SW 1271 (cell line): Measurements from ENCODE around the gene FAM184A.
A peak's percentile ranks its signal among the peaks of the same experiment; 100 is the strongest.
"Not testable (repeated sequence)": the region's sequence is repeated elsewhere in the genome, so short reads cannot be mapped to it uniquely, and the experiment has no call there.

Experiments used
- DNase-seq, 2 experiments: peaks; one replicate each; lab custom pipeline; 2025; lab: John Stamatoyannopoulos, UW

The FAM184A gene

DNA sequence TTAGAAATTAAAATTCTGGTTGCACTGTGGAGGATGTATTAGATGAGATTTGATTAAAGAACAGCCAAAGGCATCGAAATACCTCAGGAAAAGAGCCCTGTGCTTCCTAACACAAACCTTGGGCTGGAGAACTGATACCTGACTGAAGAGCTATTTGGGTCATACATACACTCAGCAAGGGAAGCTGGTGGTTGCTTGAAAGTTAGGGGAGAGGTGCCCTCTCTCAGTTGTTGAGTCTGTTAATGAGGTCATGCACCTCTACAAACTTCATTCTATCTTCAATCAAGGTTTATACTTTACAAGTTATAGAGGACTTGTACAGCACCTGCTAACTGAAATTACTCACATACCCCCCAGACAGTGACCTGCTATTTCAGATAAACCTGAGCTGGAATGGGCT is 25.5 kb downstream of the FAM184A start:
- DNase-seq = no peak

DNA sequence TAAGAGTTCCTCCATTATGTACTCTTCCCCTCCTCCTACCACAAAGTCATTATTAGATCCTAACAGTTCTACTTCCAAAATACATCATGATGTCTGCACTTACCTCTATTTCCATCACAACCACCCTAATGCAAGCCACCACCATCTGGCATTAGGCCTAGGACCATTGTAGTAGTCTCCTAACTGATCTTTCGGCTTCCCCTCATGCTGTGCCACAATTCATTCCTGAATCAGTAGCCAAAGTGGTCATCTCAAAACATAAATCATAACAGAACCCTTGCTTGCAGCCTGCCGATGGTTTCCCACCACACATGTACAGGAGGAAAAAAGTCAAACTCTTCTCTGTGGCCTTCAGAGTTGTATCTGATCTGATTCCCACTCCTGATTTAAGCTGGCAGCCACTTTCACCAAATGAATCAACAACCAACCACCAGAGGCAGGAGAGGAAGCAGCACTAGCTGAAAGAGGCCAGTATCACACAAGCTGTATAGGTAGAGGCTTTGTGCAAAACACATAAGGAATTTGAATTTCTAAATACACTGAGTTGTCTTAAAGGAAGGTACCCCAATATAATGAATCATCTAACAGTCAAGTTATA is 26.1 kb downstream of the FAM184A start:
- DNase-seq = peak in 1 of 2 experiments; percentile 6

DNA sequence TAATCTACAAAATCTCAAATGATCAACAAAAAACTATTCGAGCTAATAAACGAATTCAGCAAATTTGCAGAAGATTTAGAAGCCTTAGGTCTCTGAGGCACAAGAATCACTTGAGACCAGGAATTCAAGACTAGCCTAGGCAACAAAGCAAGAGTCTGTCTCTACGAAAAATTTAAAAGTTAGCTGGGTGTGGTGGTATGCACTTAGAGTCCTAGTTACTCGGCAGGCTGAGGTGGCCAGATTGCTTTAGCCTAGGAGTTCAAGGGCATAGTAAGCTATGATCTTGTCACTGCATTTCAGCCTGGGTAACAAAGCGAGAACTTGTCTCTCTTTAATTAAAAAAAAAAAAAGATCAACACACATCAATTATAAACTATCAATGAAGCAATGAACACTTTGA is 34.2 kb downstream of the FAM184A start:
- no peak for DNase-seq

DNA sequence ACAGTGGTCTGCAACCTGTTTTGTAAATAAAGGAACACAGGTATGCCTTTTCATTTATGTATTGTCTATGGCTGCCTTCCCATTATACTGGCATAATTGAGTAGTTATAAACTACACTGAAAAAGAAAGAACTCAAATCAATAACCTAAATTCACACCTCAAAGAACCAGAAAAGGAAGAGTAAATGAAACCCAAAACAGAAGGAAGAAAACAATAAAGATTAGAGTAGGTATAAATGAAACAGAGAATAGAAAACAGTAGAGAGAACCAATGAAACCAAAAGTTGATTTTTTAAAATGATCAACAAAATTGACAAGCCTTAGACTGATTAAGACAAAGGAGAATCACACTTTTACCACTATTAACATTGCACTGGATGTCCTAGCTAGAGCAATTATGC is 34.7 kb downstream of the FAM184A start:
- DNase-seq = no peak

DNA sequence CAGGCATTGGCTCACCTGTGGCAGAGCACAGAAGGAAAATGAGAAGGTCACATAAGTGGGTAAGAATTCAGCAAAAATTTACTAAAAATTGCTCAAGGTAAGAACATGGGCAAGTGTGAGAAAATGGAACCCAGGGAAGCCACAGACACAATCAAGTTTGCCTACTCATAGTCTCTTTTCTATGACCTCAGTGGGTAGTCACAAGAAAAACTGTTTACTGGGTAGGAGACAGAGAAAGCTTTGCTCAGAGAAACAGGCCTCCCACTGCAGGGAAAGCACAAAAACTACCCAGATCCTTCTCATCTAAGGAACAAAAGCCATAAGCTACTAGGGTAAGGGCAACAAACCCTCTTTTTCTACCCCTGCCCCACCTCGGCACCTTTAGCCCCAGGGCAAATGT is 35.2 kb downstream of the FAM184A start:
- no peak for DNase-seq

DNA sequence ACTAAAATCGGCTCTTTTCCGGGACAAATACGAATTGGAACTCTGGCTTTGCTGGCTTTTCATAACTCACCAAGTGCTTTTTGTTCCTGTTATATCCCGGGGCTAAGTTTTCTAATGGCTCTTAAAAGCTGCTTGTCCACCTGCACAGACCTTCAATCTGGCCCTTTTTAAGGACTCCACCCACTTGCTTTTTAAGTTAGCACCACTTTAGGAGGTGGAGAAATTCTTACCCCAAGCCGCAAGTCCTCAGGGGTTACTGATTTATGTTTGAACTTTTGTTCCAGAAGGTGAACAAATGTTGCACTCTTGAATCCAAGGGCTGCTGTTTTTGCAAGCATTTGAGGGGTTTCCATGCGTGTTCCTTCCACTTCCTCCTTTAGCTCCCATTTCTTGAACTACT is 37.8 kb downstream of the FAM184A start:
- DNase-seq = no peak

DNA sequence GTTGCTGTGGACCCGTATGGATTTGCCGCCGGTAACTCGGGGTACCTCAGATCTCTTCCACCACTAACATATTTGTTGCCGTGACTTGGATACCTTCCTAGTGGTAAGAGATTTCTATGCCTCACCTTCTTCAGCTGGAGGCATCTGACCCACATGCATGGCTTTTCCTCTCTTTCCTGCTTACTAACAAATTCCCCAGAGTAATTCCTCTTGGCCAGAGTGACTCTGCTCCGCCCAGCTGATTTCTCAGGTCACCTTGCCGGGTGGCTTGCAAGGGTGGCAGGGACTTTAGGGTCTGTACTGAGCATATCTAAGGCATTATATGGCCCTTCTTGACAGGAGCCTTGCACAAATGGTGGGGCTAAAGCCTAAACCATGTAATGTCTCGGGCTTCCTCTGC is 38.2 kb downstream of the FAM184A start:
- DNase-seq = no peak

DNA sequence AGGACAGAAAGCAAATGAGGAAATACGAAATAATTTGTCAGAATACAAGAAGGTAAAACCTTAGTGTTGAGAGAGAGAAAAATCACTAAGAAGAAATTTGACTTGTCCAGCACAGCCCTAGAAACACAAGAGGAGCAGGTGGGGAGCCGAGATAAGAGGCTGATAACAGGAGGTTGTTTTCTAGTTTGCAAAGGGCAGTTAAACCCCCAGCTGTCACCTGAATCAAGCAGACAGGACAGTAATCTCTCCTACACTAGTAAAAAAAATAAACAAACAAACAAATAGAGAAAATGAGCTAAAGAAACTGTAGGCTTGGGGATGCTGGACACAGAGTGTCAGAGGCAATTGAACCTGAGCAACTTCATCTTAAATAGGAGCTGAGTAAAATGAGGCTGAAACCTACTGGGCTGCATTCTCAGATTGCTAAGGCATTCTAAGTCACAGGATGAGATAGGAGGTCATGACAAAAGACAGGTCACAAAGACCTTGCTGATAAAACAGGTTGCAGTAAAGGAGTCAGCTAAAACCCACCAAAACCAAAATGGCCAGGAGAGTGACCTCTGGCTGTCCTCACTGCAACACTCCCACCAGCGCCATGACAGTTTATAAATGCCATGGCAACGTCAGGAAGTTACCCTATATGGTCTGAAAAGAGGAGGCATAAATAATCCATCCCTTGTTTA is 40.4 kb downstream of the FAM184A start:
- DNase-seq = no peak

DNA sequence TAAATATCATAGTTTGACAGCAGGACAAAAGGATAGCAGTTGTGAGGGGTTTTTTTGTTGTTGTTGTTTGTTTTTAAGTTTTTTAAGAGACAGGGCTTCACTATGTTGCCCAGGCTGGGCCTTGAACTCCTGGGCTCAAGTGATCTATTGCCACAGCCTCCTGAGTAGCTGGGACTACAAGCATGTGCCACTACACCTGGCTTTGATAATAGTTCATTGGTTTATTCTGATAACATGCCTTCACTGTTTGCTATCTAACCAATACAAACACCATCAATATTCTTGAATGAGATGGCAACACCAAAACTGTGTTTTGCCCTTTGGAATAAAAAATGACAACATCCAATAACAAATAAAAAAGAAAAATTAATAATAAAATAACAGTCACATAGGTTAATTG is 41.2 kb downstream of the FAM184A start:
- no peak for DNase-seq

DNA sequence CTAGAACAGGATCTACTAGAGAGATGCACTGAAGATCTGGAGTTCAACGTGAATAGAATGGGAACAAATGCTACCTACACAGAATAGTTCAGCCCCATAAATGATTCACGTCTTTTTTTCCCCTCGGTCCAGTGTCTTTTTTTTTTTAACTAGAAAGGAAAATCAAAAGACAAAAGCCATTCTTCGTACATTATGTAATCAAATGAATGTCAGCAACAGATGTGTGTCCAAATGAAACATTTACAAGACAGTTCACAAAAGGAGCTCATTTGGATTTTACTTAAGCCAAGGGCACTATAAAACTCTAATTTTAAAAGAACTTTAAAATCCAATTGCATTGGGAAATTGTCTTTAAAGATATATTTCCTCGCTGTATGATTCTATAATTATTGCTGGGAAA is 42.4 kb downstream of the FAM184A start:
- no peak for DNase-seq

DNA sequence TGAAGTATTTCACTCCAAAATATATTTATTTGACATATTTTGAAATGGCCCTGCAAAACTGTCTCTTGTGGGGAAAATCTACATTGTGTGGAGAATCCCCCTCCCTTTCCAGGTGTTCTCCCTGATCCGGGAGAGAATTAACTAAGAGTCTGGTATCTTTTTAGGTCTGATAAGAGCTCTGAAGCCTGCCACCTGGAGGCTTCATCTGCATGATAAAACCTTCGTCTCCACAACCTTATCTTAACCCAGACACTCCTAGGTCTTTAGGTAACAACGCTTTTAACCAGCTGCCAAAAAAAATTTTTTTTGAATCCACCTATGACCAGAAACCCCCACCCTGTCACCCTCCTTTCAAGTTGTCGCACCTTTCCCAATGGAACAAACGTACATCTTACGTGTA is 43.0 kb downstream of the FAM184A start:
- no peak for DNase-seq

DNA sequence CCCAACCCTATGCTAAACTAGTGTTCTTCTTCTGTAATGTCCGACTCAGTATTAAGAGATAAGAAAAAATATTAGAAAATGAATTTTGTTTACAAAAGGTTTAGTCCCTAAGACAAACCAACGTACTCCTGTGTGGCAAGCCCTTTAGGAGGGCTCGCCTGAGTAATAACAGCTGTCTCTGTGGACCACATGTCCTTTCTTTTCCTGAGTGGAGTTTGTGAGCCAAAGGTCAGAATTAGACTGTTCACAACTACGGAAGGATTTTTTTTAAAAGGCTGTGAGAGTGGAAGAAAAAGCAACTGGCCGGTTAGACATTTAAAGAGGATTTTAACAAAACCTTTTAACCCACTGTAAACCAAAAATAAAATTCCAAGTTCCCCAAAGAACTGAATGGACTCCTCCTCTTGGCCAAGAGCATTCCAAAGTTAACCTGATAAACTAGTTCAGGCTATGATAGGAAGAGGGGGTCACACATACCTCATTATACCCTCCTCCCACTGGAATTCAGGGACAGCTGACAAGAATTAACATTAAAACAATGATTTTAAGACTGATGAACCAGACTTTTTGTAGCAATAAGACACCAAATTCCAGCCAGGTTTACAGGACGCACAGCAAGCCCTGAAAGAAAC is 43.5 kb downstream of the FAM184A start:
- DNase-seq = no peak

DNA sequence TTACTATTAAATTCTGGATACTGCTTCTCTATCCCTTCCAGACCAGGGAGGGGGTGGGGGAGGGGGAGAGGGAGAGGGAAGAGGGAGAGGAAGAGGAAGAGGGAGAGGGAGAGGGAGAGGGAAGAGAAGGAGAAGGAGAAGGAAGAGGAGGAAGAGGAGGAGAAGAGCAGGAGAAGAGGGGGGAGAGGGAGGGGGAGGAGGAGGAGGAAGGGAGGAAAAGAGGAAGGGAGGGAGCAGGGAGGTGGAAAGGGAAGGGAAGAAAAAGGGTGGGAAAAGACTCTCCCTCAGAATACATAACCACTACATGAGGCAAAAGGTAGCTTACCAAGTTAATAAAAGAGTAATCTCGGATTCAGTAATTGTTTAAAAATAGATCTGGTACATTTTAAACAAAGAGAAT is 46.0 kb downstream of the FAM184A start:
- no peak for DNase-seq

DNA sequence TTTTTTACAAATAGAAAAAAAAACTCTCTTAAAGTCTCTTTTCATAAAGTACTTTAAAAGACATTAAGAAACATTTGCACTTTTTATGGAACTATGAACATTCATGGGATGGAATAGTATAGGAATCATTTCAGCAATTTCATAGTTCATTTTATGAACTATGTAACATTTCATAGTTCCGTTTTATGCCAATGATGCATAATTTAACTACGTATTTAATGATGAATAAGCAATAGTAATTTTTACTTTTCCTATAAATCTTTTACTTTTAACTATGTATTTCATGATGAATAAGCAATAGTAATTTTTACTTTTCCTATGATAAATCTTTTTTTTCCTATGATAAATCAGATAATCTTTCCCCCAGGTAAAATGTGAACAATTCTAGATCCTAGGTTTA is 47.7 kb downstream of the FAM184A start:
- DNase-seq = no peak

DNA sequence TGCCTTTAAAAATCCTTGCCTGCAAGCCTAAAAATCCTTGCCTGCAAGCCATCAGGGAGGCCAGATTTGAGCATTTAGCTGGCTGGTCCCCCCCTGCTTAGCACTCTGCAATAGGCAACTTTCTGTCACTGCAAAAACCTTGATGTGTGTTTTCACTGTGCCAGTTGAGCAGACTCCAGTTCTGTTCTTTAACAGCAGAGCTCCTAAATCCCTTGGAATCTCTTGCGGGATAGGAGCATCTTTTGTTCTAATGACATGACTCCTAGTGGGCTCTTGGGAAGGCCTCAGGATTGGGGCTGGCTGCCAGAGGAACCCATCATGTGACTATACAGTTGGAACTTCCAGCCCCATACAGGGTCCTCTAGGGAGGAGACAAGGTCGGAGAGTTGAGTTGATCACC is 50.4 kb downstream of the FAM184A start:
- DNase-seq = no peak

DNA sequence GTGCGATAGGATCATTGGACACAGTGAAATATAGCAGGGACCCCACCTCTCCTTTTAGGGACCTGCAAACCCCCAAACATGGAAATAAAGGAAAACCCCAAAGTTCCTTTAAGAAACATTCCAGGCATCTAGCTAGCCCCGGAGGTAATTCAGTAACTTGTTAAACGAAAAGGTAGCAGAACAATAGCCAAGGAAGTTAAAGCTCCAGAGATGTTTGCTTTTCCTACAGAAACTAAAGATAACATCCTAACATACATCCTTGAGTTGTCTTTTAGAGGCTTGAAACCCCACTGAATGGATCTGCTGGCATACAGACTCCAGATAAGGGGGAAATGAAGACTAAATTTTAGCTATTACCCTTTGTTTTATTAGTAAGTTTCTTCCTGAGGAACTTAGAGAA is 51.0 kb downstream of the FAM184A start:
- no peak for DNase-seq

DNA sequence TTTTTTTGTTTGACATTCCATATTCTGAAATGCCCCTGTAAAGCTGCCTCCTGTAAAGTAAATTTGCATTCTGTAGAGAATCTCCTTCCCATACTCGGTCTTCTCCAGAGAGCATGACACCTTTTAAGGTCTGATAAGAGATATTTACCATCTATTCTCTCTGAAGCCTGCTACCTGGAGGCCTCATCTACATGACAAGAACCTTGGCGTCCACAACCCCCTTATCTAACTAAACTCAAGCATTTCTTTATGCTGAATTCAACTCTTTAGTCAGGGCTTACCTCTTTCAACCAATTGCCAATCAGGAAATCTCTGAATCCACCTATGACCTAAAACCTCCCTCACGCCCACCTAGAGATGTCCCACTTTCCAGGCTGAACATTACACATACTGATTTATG is 51.6 kb downstream of the FAM184A start:
- DNase-seq = no peak

DNA sequence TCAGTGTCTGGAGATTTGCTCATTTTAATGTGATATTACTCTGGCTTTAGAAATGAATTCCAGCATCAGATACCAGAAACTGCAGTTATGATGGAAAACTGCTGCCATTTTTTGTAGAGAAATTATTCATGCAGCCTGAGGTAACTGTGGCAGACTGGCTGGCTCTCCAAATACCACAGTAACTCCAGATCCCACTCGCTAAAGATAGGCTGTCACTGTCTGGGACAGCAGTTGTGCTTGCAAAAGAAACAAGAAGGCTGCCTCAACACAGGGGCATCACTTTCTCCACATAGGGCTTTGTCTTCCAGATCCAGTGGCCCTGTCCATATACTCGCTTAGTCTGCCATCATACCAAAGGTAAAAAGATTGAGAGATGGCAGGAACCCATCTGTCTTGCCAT is 52.7 kb downstream of the FAM184A start:
- no peak for DNase-seq

DNA sequence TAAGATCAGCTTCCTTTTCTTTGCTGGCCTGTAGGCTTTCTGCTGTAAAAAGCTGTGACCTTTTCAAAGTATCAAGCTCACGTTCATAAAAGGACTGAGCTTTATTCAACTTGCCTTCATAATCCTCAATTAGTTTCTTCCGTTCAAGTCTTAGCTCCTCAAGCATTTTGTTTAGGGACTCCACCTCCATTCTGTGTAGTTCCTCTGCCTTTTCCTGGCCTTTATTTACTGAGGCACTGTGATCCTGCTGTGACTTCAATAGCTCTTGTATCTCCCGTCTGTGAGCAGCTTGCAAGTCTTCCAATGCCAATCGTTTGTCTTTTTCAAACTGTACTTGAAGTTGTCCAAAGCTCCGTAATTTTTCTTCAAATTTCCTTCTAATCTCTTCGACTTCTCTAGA is 54.4 kb downstream of the FAM184A start:
- DNase-seq = no peak

DNA sequence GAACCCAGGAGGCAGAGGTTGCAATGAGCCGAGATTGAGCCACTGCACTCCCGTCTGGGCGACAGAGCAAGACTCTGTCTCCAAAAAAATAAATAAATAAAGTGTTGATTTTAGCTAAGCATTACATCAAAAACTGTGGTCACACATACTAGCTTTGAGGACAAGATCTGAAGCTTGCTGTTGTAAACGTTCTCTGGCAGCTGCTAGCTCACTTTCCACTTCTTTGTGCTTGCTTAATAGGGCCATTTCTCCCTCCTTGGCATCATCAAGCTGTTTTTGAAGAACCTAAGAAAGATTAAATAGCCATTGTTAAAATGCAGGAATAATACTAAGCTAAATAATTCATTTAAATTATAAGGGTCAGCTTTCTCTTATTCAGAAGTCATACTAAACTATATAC is 55.7 kb downstream of the FAM184A start:
- no peak for DNase-seq

DNA sequence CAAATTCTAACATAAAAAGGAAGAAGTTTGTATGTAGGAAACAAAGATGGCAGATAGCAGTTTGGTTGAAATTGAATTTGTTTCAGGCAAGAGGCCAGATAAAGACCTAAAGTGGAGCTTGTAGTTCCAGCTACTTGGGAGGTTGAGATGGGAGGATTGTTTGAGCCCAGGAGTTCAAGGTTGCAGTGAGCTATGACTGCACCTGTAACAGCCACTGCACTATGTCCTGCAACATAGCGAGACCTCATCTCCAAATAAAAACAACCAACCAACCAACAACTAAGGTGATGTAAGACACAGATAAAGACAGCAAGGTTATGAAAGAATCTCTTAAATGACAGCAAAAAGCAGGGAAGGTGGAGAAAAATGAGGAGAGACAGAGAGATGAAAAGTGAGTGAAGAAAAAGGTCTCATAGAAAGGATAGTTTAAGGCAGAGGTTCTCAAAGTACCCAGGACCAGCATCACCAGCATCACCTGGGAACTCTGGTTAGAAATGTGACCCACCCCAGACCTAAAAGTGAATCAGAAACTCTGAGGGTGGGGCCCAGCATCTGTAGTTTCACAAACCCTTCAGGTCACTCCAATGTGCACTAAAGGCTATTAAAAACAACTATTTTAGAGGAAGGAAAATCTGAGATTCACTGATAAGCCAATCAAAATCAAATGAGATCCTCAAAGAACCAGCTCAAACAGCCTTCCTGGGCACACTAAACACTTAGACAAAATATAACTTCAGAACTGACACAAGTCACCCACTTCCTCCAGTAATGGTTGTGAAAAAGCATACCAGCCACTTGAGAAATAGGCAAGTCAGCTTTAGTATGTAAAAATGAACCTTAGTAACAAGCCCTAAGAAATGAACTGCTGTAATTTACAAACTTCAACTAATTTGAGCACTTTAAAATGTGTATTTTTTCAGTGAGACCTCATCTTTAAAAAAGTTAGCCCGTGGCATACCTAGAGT is 57.6 kb downstream of the FAM184A start:
- no peak for DNase-seq

DNA sequence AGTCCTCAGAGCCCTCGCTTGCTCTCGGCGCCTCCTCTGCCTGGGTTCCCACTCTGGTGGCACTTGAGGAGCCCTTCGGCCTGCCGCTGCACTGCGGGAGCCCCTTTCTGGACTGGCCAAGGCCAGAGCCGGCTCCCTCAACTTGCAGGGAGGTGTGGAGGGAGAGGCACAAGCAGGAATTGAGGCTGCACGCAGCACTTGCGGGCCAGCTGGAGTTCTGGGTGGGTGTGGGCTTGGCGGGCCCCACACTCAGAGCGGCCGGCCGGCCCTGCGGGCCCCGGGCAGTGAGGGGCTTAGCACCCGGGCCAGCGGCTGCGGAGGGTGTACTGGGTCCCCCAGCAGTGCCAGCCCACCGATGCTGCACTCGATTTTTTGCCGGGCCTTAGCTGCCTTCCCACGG is 63.3 kb downstream of the FAM184A start:
- not testable (repeated sequence) for DNase-seq

DNA sequence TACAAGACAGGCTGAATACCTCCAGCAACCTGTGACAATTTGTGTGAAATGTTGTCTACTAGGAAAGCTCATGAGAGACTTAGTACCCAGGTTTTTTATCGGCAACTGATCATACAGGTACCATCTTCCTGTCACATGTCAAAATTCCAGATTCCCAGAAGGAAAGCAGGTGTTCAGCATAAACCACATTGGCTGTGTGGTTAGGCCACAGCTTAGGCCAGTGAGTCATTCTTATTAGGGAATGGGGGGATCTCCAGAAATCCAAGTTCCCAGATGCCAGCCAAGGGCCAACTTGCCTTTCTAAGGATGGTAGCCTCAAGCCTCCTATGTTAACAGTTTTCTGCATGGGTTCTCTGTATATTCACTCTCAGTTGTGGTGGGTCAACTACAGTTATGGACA is 65.9 kb downstream of the FAM184A start:
- DNase-seq = no peak
